Medulla oblongata (tissue), 1 donor: Measurements from ENCODE around the gene NDST1.

Experiments
- DNase-seq: peaks from one replicate; pipeline ENCODE4 v3.0.0-alpha.2; 2015; ENCODE audit errors: extremely low spot score

The NDST1 gene

GRCh38 chr5:150523472-150524350, 15.8 kb downstream of the NDST1 start:
- DNase-seq = peak; percentile 91

- DNase-seq = no peak
Measured at GRCh38 chr5:150525163-150525562, 17.2 kb downstream of the NDST1 start.

- DNase-seq = no peak
Measured at GRCh38 chr5:150525781-150526180, 17.9 kb downstream of the NDST1 start.

- no peak for DNase-seq
Measured at GRCh38 chr5:150527038-150527437, 19.1 kb downstream of the NDST1 start.

- DNase-seq = no peak
Measured at GRCh38 chr5:150527808-150528207, 19.9 kb downstream of the NDST1 start.

GRCh38 chr5:150528924-150529546, 21.1 kb downstream of the NDST1 start:
- DNase-seq = no peak

- no peak for DNase-seq
Measured at GRCh38 chr5:150529555-150529954, 21.6 kb downstream of the NDST1 start.

GRCh38 chr5:150530423-150530822, 22.5 kb downstream of the NDST1 start:
- DNase-seq = no peak

- DNase-seq = no peak
Measured at GRCh38 chr5:150530951-150531588, 23.1 kb downstream of the NDST1 start.

- DNase-seq = no peak
Measured at GRCh38 chr5:150531686-150532085, 23.8 kb downstream of the NDST1 start.

GRCh38 chr5:150532151-150532550, 24.2 kb downstream of the NDST1 start:
- no peak for DNase-seq

GRCh38 chr5:150532996-150533395, 25.1 kb downstream of the NDST1 start:
- no peak for DNase-seq

- no peak for DNase-seq
Measured at GRCh38 chr5:150534811-150535210, 26.9 kb downstream of the NDST1 start.

GRCh38 chr5:150535611-150536010, 27.7 kb downstream of the NDST1 start:
- no peak for DNase-seq

- DNase-seq = no peak
Measured at GRCh38 chr5:150538007-150538917, 30.3 kb downstream of the NDST1 start.

- DNase-seq = no peak
Measured at GRCh38 chr5:150539206-150539605, 31.3 kb downstream of the NDST1 start.

- DNase-seq = no peak
Measured at GRCh38 chr5:150540042-150540441, 32.1 kb downstream of the NDST1 start.

- no peak for DNase-seq
Measured at GRCh38 chr5:150540615-150541396, 32.9 kb downstream of the NDST1 start.

GRCh38 chr5:150541397-150541675, 33.4 kb downstream of the NDST1 start:
- DNase-seq = no peak

GRCh38 chr5:150541895-150542294, 34.0 kb downstream of the NDST1 start:
- no peak for DNase-seq

GRCh38 chr5:150542933-150543445, 35.1 kb downstream of the NDST1 start:
- DNase-seq = no peak
